Body of pancreas (tissue), 4 donors: ENCODE data around the gene PRKD3.

Experiments used
- POLR2A ChIP-seq, 3 donors: fragments of 450-650 bp; IDR thresholded peaks; one replicate each; pipeline ENCODE4 v1.6.1; 2016; ENCODE audit warnings: antibody characterized with exemption in 3 of 3, mild to moderate bottlenecking in 2 of 3
- TF ChIP-seq, protein P1 (sequence below), 7 experiments: fragments of 450-650 bp in 4 of 7; fragments of 200-600 bp in 3 of 7; sonication (generic) in 3 of 7; IDR thresholded peaks; one replicate each; pipeline ENCODE4 v1.5.1; 2016 to 2019; ENCODE audit warnings: antibody characterized with exemption in 7 of 7

DNA sequence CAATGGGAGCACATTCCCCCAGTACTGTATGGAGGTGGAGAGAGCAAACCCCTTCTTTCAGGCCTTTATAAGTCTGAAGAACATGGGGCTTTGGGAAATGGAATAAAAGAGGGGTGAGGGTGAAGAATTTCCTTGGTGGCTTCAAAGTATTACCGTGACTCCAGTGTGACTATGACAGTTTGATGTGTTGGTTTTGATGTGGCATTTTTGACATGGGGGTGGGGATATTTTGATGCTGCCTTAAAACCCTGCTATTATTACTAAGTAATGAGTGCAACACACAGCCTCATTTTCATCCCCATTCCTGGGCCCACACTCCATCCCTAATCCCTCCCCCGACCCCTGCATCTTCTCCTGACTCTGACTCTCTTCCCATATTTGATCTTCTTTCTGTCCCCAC lies 43.4 kb upstream of the PRKD3 start:
- TF ChIP-seq, protein P1, sequence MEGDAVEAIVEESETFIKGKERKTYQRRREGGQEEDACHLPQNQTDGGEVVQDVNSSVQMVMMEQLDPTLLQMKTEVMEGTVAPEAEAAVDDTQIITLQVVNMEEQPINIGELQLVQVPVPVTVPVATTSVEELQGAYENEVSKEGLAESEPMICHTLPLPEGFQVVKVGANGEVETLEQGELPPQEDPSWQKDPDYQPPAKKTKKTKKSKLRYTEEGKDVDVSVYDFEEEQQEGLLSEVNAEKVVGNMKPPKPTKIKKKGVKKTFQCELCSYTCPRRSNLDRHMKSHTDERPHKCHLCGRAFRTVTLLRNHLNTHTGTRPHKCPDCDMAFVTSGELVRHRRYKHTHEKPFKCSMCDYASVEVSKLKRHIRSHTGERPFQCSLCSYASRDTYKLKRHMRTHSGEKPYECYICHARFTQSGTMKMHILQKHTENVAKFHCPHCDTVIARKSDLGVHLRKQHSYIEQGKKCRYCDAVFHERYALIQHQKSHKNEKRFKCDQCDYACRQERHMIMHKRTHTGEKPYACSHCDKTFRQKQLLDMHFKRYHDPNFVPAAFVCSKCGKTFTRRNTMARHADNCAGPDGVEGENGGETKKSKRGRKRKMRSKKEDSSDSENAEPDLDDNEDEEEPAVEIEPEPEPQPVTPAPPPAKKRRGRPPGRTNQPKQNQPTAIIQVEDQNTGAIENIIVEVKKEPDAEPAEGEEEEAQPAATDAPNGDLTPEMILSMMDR (IDR thresholded peaks at IDR 0.05): no peak
- TF ChIP-seq POLR2A (IDR thresholded peaks at IDR 0.05): no peak
